ENCODE data around the gene METTL21C.

GRCh38 chr13:102702965-102703725 is 8.3 kb upstream of the METTL21C start:
- TF ChIP-seq ARNTL (CRISPR knock-in tag; IDR thresholded peaks at IDR 0.05; ENCODE audit: borderline replicate concordance, low read depth), result no peak
- TF ChIP-seq ZFP30 (CRISPR knock-in tag; IDR thresholded peaks at IDR 0.05), result no peak
- TF ChIP-seq PATZ1 (CRISPR knock-in tag; IDR thresholded peaks at IDR 0.05; ENCODE audit: borderline replicate concordance), result no peak
- TF ChIP-seq TSHZ2 (CRISPR knock-in tag; IDR thresholded peaks at IDR 0.05), result no peak
- TF ChIP-seq SNAI2 (CRISPR knock-in tag; IDR thresholded peaks at IDR 0.05), result no peak
- TF ChIP-seq TCF4 (CRISPR knock-in tag; IDR thresholded peaks at IDR 0.05; ENCODE audit: borderline replicate concordance), result no peak
- TF ChIP-seq ISL1 (CRISPR knock-in tag; IDR thresholded peaks at IDR 0.05), result no peak
- TF ChIP-seq ZNF8 (CRISPR knock-in tag; IDR thresholded peaks at IDR 0.05), result no peak
- no peak for TF ChIP-seq ZFP3 (CRISPR knock-in tag; IDR thresholded peaks at IDR 0.05)
- no peak for TF ChIP-seq ZC3H10 (CRISPR knock-in tag; IDR thresholded peaks at IDR 0.05)

Measured in SK-N-SH treated with all-trans-retinoic acid at 6 μM for 48 hours (cell line).